HG02840 (cell line): ENCODE measurements around the gene DNAH17.

Source experiments
- ATAC-seq: cut with Tn5 transposase; IDR thresholded peaks from one replicate; pipeline ENCODE4 v1.9.1; 2021; ENCODE audit warnings: mild to moderate bottlenecking, moderate library complexity, moderate number of reproducible peaks; ENCODE audit not compliant: unreplicated experiment, low FRiP score

Gene DNAH17

DNA sequence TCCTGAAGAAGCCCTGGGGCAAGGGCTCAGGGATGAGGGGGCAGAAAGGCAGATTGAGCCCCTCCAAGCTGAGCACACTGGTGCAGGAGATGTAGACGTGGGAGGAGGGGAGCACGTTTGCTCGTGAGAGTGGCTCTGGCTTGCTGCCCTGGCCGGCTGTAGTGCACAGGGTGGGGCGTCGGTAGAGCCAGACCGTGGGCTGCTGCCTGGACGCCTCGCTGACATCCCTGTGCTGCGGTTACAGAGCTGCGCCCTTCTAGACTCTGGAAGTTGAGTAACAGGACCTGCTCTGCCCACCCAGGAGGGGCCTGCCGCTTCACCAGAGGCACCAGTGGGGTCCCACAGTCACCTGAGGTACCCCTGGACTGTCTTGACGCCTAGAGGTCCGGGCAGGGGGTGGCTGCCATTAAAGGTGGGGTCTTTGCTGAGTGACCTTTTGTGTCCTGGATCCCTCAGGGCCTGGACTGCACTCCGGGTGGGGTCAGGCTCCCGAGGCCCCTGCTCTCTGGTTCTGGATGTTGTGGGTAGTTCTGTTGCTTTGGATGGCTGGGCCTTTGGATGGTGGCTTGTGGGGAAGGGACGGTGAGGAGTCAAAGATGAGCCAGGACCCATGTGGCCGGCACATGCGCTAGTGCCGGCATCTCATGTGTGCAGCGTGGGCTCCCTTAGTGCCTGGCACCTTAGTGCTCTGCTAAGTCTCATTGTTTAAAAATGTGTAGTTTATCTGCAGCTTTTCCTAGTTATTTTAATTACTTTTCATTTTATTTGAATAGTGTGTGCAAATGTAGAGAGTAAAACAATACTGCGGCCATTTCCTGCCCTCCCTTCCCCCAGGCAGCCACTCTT is 157.0 kb downstream of the DNAH17 start:
- ATAC-seq, result no peak

GRCh38 chr17:78418326-78419026 is 158.7 kb downstream of the DNAH17 start:
- ATAC-seq, result no peak

DNA sequence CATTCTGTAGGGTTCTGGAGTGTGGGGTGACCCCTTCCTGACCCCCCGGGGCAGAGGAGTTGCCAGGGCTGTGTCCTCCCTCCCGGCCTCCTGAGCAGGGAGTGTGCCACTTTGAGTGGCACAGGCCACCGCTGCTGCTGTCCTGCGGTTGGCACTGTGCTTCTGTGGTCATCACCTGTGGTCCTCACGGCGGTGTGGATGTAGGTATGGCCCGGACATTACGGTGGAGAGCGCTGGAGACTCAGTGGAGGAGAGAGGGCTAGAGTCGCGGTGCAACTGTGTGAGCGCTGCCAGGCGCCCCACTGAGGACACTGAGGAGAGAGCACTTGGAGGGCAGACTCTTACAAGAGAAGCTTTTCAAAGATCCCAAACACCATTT is 159.7 kb downstream of the DNAH17 start:
- no peak for ATAC-seq

DNA sequence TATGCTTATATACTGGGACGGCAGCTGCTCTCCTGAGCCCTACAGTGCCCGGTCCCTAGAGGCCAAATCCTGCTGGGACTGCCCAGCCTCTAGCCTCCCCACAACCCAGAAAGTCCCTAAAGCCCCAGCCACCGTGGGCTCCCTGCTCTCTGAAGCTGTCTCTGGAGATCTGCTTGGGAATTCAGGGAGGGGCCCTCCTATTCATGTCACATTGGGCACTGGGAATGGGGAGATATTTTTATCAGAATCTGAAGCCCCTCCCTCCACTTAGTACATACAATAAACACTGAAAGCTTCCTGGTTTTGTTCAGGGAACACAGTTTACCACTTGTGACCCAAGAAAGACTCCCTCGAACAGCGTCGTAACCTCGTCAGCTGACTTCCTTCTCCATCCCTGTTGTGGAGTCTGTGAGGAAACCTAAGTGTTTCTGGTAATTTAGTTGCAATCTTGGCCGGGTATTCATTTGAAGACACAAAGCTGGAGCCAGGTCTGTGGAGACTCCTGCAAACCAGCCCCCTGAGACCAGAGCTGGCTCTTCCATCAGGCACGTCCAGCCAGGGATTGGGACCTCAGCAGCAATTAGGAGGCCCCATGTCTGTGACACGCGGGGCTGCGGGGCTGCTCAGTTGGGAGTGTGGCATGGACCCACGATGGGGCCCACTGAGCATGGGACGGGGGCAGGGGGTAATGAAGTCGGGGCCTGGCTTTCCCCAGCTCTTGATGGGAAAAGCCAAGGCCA is 160.2 kb downstream of the DNAH17 start:
- ATAC-seq, result no peak

DNA sequence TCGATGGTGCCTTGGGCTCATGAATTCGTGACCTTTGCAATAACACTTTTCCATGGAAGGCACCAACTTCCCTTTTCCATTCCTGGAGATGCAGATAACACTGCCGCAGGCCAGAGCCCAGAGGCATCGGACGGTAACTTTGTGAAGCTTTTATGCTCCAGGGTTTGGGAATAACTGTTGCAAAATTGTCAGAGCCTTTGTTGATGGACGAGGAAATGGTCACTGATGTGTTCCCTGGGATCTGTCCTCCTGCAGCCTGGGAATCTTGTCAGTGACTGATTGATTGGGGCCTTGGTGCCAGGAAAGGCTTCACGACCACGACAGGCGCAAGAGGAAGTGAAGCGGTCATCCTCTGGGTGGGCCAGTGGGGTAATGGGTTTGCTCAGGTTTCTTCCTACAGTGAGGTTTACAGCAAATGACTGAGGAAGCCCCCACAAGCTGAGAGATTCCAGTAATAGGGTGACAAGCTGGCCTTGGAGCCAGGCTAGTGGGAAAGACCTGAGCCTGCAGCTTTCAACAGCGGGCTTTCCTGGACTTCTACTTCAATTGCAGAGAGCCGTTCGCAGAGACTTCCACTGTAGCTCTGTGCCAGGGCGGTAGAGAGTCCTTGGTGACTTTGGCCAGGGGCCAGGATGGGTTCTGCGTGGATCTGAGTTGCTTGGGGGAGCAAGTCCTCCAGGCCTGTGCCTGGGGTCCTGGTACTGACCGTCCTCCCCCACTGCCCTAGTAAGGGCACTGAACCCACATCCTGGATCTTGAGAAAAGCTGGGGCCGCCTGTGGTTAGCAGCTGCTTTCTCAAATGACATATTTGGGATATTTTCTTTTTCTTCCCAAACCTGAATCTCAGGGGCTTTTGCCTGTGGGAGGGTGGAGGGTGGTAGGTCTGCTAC is 161.1 kb downstream of the DNAH17 start:
- ATAC-seq, result no peak

DNA sequence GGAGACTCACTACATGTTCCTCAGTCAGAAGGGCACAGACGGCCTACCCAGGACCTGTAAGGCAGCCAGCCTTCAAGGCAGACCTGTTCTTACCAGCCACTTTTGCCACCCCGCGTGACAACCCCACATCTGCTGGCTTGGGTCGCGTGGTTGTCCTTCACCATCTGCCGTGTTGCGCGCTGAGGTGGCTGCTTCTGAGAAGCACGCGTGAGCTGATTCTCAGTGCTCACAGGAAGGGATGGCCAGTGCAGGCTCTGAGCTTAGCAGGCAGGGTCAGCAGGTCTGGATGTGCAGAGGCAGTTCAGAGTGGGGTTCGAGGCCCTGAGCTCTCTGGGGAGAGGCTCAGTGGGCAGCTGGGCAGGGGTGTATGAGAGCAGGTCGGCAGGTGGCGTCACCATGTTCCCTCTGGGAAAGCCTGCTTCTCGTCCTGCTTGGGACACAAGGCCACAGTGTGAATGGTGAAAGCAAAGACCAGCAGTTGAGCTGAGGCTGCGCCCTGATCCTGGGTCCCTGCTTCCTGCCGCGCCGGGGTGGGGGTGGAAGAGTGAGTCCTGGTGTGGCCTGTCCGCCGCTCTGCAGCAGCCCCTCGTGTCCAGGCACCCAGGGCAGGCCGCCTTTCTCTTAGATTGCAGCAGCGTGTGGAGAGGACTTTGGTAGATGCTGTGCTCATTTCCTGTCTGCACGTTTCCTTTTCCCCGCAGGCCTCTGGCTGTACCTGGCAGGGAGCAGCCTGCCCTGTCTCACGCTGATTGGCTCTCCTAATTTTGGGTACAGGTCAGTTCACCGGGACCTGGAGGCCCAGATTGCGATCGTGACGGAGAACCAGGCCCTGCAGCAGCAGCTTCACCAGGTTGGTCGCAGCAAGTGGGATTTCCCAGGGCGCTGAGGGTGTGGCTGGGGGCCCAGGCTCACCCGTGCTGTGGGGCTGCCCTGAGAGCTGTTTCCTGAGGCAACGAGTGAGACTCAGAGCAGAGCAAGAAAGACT is 162.7 kb downstream of the DNAH17 start:
- no peak for ATAC-seq

DNA sequence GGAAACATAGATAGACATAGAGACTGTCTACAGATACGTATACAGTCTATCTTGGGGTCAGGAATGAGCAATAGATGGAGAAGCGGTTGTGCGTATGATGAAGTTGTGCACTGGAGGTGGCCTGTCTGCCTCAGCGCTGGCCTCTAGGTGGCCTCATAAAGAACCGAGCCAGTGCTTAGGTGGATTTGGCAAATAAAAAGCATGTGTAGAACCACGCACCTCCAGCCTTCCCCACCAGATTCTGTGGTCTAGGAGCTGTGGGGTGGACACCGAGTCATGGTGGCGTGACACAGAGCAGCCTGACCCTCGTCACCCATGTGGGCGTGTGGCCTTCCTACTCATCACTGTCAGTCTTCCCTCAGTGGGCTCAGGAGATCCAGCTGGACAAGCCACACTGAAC is 164.8 kb downstream of the DNAH17 start:
- ATAC-seq, result no peak

DNA sequence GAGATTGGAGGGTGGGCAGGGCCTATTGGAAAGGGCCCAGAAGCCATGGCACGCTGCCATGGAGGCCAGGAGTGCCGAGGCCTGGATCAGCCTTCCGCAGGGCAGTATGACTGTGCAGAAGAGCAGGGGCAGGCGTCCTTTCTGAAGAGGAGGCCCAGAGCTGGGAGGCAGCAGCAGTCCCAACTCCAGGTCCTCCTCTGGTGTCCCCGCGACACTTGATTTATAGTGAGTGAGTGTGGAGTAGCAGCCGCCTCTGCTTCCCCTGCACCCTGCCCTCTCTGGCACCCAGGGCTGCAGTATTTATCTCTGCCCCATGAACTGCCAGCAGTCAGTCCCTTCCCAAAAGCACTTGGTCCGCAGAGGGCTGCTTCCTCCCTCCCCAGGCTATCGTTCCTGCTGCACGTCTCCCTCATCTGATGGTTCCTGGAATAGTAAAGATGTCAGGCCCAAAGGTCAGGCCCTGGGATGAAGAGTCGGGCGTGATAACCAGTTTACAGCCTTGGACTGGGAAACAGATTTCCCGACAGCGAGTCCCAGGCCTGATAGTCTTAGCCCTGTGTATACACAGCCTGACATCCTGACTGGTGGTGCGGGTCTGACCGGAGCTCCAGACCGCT is 165.8 kb downstream of the DNAH17 start:
- no peak for ATAC-seq

DNA sequence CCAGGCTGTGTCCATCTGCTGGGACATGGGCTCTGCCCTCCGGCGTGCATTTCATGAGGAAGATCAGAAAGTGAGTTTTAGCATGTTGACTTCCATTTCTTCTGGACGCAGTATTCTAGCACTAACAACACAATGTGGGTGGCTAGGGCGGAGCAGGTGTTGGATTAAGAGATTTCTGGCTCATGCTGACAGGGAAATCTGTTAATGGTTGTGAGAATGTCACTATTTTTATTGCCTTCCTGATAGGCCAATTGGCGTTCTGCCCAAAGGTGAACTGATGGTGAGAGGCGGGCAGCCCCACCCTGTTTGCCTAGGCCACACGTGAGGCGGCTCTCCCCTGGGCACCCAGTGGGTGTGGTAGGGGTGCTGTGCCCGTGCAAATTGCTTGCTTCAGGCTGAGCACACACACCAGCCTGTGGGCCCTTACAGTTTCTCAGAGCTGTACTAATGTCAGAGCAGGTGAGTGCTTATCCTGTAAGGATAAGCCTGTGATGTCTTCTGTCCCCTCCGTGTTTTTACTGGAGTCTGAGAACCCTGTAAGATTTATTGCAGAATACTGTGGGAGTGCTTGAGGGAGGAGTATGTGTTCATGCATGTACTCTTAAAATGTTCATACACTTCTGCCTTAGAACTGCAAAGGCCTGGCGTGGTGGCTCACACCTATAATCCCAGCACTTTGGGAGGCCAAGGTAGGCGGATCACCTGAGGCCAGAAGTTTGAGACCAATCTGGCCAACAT is 167.8 kb downstream of the DNAH17 start:
- ATAC-seq, result no peak

DNA sequence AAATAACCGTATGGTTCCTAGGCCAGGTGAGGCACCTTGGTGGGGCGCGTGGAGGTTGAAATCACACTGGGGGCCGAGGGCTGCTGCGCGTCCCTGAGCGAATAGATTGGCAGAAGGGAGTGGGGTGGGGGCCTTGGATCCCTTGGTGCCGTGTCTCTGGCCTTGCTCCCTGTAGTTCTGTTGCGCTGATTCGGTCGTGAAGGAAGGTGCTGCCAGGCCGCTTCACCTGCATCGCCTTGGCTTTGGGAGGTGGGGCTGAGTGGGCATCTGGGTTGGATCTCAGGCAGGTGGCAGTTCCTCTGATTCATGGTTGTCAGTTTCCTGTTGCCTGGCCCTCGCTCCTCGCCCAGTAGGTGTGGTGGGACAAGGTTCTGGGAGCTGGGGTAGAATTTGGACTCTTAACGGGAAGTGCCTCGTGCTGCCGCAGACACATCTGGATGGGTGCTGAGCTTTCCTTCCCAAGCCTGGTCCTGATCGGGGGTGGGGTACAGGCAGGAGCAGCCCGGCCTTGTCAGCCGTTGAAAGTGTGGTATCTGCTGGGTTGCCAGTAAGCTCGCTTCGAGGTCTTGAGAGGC is 168.6 kb downstream of the DNAH17 start:
- no peak for ATAC-seq

- no peak for ATAC-seq
These were observed 169.7 kb downstream of the DNAH17 start for GRCh38 chr17:78407387-78408000.

DNA sequence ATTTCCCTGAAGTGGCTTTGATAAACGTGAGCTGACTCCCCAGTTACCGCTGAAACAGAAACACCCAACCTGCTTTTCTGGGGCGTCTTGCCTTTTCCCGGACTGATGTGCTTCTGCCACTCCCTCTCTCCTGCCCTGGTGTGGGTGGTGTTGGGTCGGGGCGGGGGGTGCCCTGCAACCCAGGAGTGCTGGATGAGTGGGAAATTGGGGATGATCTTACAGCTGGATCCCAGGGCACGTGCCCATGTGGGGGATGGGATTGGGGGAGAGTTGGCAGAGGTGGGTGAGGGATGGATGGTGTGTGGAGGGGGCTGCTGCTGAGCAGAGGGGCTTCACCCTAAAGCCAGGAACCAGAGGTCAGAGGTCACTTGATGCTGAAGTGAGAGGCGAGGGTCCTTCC is 170.3 kb downstream of the DNAH17 start:
- no peak for ATAC-seq

- ATAC-seq, result no peak
These were observed 170.8 kb downstream of the DNAH17 start for GRCh38 chr17:78406396-78406795.

DNA sequence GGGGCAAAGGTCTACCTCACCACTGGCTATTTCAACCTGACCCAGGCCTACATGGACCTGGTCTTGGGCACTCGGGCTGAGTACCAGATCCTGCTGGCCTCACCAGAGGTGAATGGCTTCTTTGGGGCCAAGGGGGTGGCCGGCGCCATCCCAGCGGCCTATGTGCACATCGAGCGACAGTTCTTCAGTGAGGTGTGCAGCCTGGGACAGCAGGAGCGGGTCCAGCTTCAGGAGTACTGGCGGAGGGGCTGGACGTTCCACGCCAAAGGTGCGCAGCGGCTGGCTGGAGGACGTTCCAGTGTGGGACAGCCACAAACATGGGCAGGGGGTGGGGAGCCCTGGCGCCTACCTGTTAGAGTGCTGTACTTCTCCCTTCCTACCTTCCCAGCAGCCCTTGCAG is 173.4 kb downstream of the DNAH17 start:
- no peak for ATAC-seq

GRCh38 chr17:78401891-78402290 is 175.3 kb downstream of the DNAH17 start:
- no peak for ATAC-seq

DNA sequence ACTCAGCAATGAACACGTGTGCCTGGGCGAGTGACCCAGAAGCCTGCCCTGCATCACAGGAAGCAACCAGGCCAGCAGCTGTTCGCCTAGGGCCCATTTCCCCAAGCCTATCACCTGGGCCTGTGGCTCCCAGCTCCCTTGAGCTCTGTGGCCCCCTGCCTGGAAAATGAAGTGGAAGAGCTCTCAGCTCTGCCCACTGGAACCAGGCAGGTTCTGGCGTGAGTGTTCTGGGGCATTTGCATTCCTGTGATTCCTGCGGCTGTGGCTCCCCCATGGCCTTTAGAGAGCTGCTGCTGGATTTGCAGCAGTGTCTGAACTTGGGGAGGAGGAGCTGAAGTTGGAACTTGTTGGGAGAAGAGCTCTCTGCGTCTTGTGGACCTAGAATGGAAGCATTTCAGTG is 175.9 kb downstream of the DNAH17 start:
- ATAC-seq, result no peak

GRCh38 chr17:78400581-78401240 is 176.5 kb downstream of the DNAH17 start:
- ATAC-seq, result no peak
